Stimulated activated effector memory CD8-positive, alpha-beta T cell treated with anti-CD3 and anti-CD28 coated beads, Interleukin-12 subunit alpha, Interleukin-12 subunit beta, amount 100 ng/mL, for 72 hours (primary cell): ENCODE data around the gene CNTNAP4.

Experiments used
- ATAC-seq: fragments of 150-1000 bp; cut with Tn5 transposase; 2 replicates; pipeline ENCODE4 v1.10.0; 2021
- DNase-seq, 2 donors: peaks; one replicate each; pipeline ENCODE4 v3.0.0; 2021 to 2022; ENCODE audit warnings: low spot score in 2 of 2
- H3K27ac Mint-ChIP-seq: one replicate; pipeline ENCODE4 v1.8.0; 2022; ENCODE audit warnings: mild to moderate bottlenecking, mixed read lengths
- H3K36me3 Mint-ChIP-seq: one replicate; pipeline ENCODE4 v1.8.0; 2022; ENCODE audit warnings: mild to moderate bottlenecking, mixed read lengths
- H3K4me1 Mint-ChIP-seq: one replicate; pipeline ENCODE4 v1.8.0; 2022; ENCODE audit warnings: mixed read lengths
- H3K4me3 Mint-ChIP-seq: one replicate; pipeline ENCODE4 v1.8.0; 2022; ENCODE audit warnings: mild to moderate bottlenecking, mixed read lengths
- H3K9me3 Mint-ChIP-seq: one replicate; pipeline ENCODE4 v1.8.0; 2022; ENCODE audit warnings: mixed read lengths

Gene CNTNAP4

GRCh38 chr16:76287466-76287865 is 10.3 kb downstream of the CNTNAP4 start:
- ATAC-seq: no peak
- Mint-ChIP-seq H3K9me3 (peaks cover 16% of the 10 kb centered on the region), H3K4me3 (no peak overlapping the region), H3K4me1 (no peaks in the 10 kb centered on the region), H3K36me3 (no peaks in the 10 kb centered on the region), H3K27ac (no peak overlapping the region)
- DNase-seq: no peak

GRCh38 chr16:76292218-76292617 is 15.0 kb downstream of the CNTNAP4 start:
- ATAC-seq (no peak), DNase-seq (no peak)
- no peak overlapping the region for H3K4me3 Mint-ChIP-seq
- no peaks in the 10 kb centered on the region for H3K4me1 Mint-ChIP-seq
- no peaks in the 10 kb centered on the region for H3K36me3 Mint-ChIP-seq
- H3K27ac Mint-ChIP-seq: no peak overlapping the region
- H3K9me3 Mint-ChIP-seq: peaks cover 19% of the 10 kb centered on the region

- Mint-ChIP-seq H3K36me3 (no peaks in the 10 kb centered on the region), H3K9me3 (peaks cover 19% of the 10 kb centered on the region), H3K27ac (no peak overlapping the region), H3K4me1 (no peaks in the 10 kb centered on the region), H3K4me3 (no peak overlapping the region)
- no peak for ATAC-seq
- DNase-seq: no peak
These were observed 16.8 kb downstream of the CNTNAP4 start for GRCh38 chr16:76293980-76294379.

DNA sequence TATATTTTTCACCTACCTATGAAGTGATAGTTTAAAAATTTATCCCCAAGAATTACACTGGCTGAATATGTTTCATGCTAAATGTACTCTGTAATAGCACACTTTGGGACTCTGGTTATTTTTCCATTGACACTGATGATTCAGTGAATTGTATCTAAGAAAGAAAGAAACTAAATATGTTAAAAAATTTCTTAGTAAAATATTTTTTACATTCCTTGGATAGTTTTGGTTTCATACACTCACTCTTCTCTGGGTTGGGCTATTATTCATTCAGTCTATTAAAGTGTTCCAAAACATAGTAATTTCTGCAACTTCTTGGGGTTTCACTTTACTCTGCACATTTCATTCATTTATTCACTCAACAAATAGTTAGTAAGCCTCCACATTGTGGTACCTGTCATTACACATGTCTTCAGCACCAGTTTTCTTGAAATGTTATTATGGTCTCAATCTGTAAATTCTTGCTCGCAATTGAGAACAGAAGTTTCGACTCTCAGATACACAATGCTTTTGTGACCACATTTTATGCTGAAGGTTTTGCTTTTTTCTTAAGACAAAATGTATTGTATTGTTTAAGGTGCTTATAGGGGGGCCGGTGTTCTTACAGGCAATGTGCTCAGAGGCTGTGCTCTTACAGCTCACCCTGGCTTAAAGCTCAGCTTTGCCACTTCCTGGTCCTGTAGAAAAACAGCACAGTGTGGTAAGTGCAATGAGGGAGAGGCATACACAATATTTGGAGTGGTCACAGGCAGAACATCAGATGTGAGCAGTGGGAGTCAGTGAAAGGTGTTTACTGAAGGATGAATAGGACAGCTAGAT is 17.4 kb downstream of the CNTNAP4 start:
- Mint-ChIP-seq H3K36me3 (no peaks in the 10 kb centered on the region), H3K4me1 (no peaks in the 10 kb centered on the region)

DNA sequence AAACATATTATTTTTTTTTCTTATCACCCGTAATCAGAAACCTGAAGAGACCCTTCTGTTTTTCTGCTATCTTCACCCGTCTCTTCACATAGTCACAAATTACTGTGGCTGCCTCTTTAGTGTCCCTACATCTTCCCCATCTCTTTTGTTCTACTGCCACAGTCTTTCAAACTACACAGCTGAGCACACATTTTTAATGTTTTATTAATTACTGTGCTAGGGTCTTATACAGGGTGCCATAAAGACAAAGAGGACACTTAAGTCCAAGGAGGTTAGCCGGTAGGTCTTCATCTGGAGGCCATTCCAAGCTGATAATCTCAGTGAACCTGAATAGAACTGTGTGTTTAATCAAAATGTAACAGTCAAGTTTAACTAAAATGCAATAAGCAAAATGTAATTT is 20.7 kb downstream of the CNTNAP4 start:
- Mint-ChIP-seq H3K4me1 (no peaks in the 10 kb centered on the region), H3K36me3 (no peaks in the 10 kb centered on the region), H3K4me3 (no peak overlapping the region), H3K27ac (no peak overlapping the region), H3K9me3 (peaks cover 13% of the 10 kb centered on the region)
- DNase-seq: no peak
- ATAC-seq: no peak

More for the DNA sequence above, 17.4 kb downstream of the CNTNAP4 start:
- H3K9me3 Mint-ChIP-seq: peaks cover 19% of the 10 kb centered on the region
- DNase-seq (no peak), ATAC-seq (no peak)
- no peak overlapping the region for H3K27ac Mint-ChIP-seq
- no peak overlapping the region for H3K4me3 Mint-ChIP-seq

DNA sequence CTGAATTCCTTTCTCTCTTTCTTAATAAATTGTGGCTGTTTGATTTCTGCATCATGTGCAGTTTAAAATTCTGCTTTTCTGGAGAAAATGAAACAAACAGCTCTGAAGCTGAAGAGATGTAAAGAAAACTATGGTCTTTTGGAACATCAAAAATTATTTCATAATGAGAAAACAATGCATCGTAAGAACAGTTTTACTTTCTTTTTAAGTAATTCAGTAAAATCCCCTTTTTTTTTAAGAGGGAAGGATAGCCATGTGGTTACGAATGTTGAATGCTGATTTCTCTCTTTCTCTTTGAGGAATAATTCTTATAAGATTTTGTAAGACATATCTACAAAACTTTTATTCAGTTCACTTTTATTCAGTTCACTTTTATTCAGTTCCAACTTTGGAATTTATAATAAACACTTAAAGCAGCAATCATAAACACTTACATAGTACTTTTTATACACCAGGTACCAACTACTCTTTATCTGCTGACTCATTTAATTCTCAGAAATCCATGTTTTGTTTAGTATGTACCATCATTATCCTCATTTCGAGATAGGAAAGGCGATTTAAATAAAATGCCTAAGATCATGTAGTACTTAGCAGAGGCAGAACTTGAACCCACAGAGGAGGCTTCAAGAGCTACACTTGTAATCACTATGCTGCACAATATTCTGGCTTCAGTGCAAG is 26.6 kb downstream of the CNTNAP4 start:
- H3K9me3 Mint-ChIP-seq: peaks cover 8% of the 10 kb centered on the region
- DNase-seq (no peak), ATAC-seq (no peak)
- H3K27ac Mint-ChIP-seq: no peak overlapping the region
- no peak overlapping the region for H3K4me3 Mint-ChIP-seq
- H3K36me3 Mint-ChIP-seq: no peaks in the 10 kb centered on the region
- H3K4me1 Mint-ChIP-seq: no peaks in the 10 kb centered on the region

GRCh38 chr16:76309639-76310335 is 32.6 kb downstream of the CNTNAP4 start:
- DNase-seq (no peak), ATAC-seq (no peak)
- Mint-ChIP-seq H3K36me3 (no peaks in the 10 kb centered on the region), H3K4me1 (no peaks in the 10 kb centered on the region), H3K9me3 (peaks cover 6% of the 10 kb centered on the region), H3K27ac (no peak overlapping the region), H3K4me3 (no peak overlapping the region)

DNA sequence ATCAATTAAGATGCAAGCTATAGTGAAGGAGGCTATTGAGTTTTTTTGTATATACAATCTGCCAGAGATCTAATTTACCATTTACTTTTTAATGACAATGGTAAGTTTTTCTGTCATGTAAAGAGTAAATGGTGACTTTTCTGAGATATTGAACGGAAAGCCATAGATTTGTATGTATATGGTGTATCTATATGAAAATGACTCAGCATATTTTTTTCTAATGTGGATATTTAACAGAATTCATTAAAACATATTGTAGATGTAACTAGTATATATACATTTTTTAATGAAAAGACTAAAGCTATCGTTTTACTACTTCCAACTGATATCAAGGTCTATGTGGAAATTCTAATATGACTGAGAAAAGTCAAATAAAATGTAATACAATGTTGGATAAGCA is 34.1 kb downstream of the CNTNAP4 start:
- Mint-ChIP-seq H3K27ac (no peak overlapping the region), H3K9me3 (peaks cover 5% of the 10 kb centered on the region), H3K4me3 (no peak overlapping the region), H3K4me1 (no peaks in the 10 kb centered on the region), H3K36me3 (no peaks in the 10 kb centered on the region)
- ATAC-seq (no peak), DNase-seq (no peak)

- H3K4me1 Mint-ChIP-seq: no peaks in the 10 kb centered on the region
- no peak for ATAC-seq
- H3K9me3 Mint-ChIP-seq: peaks cover 7% of the 10 kb centered on the region
- DNase-seq: no peak
- H3K4me3 Mint-ChIP-seq: no peak overlapping the region
- H3K36me3 Mint-ChIP-seq: no peaks in the 10 kb centered on the region
- no peak overlapping the region for H3K27ac Mint-ChIP-seq
These were observed 41.4 kb downstream of the CNTNAP4 start for GRCh38 chr16:76318565-76318964.

DNA sequence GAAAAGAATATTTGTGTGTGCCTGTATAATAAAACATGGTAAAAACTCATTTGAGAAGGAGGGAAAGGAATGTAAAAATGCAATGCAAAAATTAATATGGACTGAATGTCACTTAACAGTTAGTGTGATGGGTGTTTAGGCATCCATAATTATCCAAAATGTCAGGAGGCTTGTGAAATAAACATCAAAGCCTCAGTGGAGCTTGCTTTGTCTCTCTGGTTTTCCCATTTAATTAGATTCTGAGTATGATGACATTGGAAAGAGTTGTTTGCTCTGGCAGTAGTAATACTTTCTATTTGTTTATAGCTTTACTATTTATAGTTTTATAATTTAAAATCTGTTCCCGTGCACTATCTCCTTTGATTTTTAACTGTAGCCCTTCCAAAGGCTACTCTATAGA is 51.9 kb downstream of the CNTNAP4 start:
- DNase-seq (no peak), ATAC-seq (no peak)
- Mint-ChIP-seq H3K4me3 (no peak overlapping the region), H3K27ac (no peak overlapping the region), H3K36me3 (no peaks in the 10 kb centered on the region), H3K9me3 (peaks cover 13% of the 10 kb centered on the region), H3K4me1 (no peaks in the 10 kb centered on the region)

GRCh38 chr16:76335180-76335974 is 58.2 kb downstream of the CNTNAP4 start:
- H3K9me3 Mint-ChIP-seq: peaks cover 18% of the 10 kb centered on the region

GRCh38 chr16:76336112-76336511 is 58.9 kb downstream of the CNTNAP4 start:
- Mint-ChIP-seq H3K9me3 (peaks cover 20% of the 10 kb centered on the region), H3K27ac (no peak overlapping the region), H3K36me3 (no peaks in the 10 kb centered on the region), H3K4me1 (no peaks in the 10 kb centered on the region), H3K4me3 (no peak overlapping the region)
- no peak for DNase-seq
- ATAC-seq: no peak

More at GRCh38 chr16:76335180-76335974, 58.2 kb downstream of the CNTNAP4 start:
- no peaks in the 10 kb centered on the region for H3K36me3 Mint-ChIP-seq
- DNase-seq (no peak), ATAC-seq (no peak)
- H3K4me1 Mint-ChIP-seq: no peaks in the 10 kb centered on the region
- no peak overlapping the region for H3K27ac Mint-ChIP-seq
- H3K4me3 Mint-ChIP-seq: no peak overlapping the region

GRCh38 chr16:76338472-76338871 is 61.3 kb downstream of the CNTNAP4 start:
- DNase-seq: no peak

GRCh38 chr16:76343769-76344168 is 66.6 kb downstream of the CNTNAP4 start:
- no peak overlapping the region for H3K4me3 Mint-ChIP-seq
- no peaks in the 10 kb centered on the region for H3K4me1 Mint-ChIP-seq
- no peak overlapping the region for H3K27ac Mint-ChIP-seq
- no peak for DNase-seq
- peaks cover 6% of the 10 kb centered on the region for H3K9me3 Mint-ChIP-seq
- no peaks in the 10 kb centered on the region for H3K36me3 Mint-ChIP-seq
- ATAC-seq: no peak

More at GRCh38 chr16:76338472-76338871, 61.3 kb downstream of the CNTNAP4 start:
- ATAC-seq: no peak
- H3K9me3 Mint-ChIP-seq: peaks cover 15% of the 10 kb centered on the region
- H3K27ac Mint-ChIP-seq: no peak overlapping the region
- H3K36me3 Mint-ChIP-seq: no peaks in the 10 kb centered on the region
- no peak overlapping the region for H3K4me3 Mint-ChIP-seq
- no peaks in the 10 kb centered on the region for H3K4me1 Mint-ChIP-seq

GRCh38 chr16:76345163-76345661 is 68.0 kb downstream of the CNTNAP4 start:
- Mint-ChIP-seq H3K27ac (no peak overlapping the region), H3K4me3 (no peak overlapping the region), H3K36me3 (no peaks in the 10 kb centered on the region), H3K4me1 (no peaks in the 10 kb centered on the region), H3K9me3 (peaks cover 6% of the 10 kb centered on the region)
- no peak for ATAC-seq
- DNase-seq: no peak
